HepG2 (cell line): ENCODE results near the gene KRTAP29-1. TPM values are rescaled to one million over a fixed set of nuclear protein-coding genes. Genes with fewer than 3 reads are reported as not detected.
"Not testable (repeated sequence)": the region's sequence is repeated elsewhere in the genome, so short reads cannot be mapped to it uniquely, and the experiment has no call there.

ENCODE experiments used
- ATAC-seq: fragments of 200-7000 bp; cut with Tn5 transposase; 3 replicates; pipeline ENCODE4 v1.9.1; 2020; ENCODE audit warnings: mild to moderate bottlenecking, moderate library complexity
- BruUV-seq: library from RNA; stranded (reverse); fragments of 400-500 nt; replicated peaks from 2 replicates; lab custom pipeline; 2021; lab: Mats Ljungman, UMichigan
- CTCF ChIA-PET: fragments of 300-600 bp; formaldehyde crosslinking; extraction: SDS; loops from one replicate; lab custom pipeline; 2021; ENCODE audit warnings: low total read pairs, inconsistent platforms, low intra/inter-chr PET ratio; lab: Yijun Ruan, JAX
- POLR2A ChIA-PET: fragments of 350-600 bp; sonication (Branson Sonifier 250); formaldehyde crosslinking; loops from one replicate; lab custom pipeline; 2020; ENCODE audit warnings: antibody characterized with exemption, inconsistent platforms; lab: Yijun Ruan, JAX
- DNase-seq: peaks from one replicate; pipeline ENCODE4 v3.0.0-alpha.2; 2015; ENCODE audit warnings: low spot score
- FAIRE-seq: peaks from 3 replicates; lab custom pipeline; 2011; peaks lifted over from hg19 to GRCh38; lab: Jason Lieb, UNC
- H2AFZ ChIP-seq: one replicate; pipeline ENCODE4 v1.6.1; 2011; ENCODE audit warnings: low read length, inconsistent platforms
- H3K27ac ChIP-seq: fragments of 300-600 bp; 3 replicates; pipeline ENCODE4 v1.8.0; 2011; ENCODE audit warnings: mixed run types, mild to moderate bottlenecking, mixed read lengths, low read length, inconsistent platforms; ENCODE audit not compliant: insufficient read depth; ENCODE audit errors: extremely low read length
- H3K27me3 ChIP-seq, 2 experiments: fragments of 200-600 bp in 1 of 2; 2 replicates in 1 of 2; 3 replicates in 1 of 2; pipeline versions ENCODE4 v1.6.0 to v1.8.0; 2011; ENCODE audit warnings: low read length in 2 of 2, mild to moderate bottlenecking in 2 of 2, moderate library complexity in 2 of 2, inconsistent platforms in 1 of 2; ENCODE audit not compliant: insufficient read depth in 2 of 2, control insufficient read depth in 1 of 2
- H3K36me3 ChIP-seq, 2 experiments: fragments of 200-600 bp in 1 of 2; replicated peaks in 1 of 2; 2 replicates in 1 of 2; 3 replicates in 1 of 2; pipeline versions ENCODE4 v1.5.1 to v1.8.0; 2011; ENCODE audit warnings: low read length in 2 of 2, inconsistent platforms in 1 of 2; ENCODE audit not compliant: insufficient read depth in 2 of 2, control insufficient read depth in 1 of 2
- H3K4me1 ChIP-seq: 2 replicates; pipeline ENCODE4 v1.5.1; 2012; ENCODE audit warnings: low read length, inconsistent platforms; ENCODE audit not compliant: insufficient read depth
- H3K4me2 ChIP-seq: 2 replicates; pipeline ENCODE4 v1.6.0; 2011; ENCODE audit warnings: low read depth, low read length, inconsistent platforms
- H3K4me3 ChIP-seq, 3 experiments: fragments of 200-600 bp in 1 of 3; sonication (generic), shearing (Covaris generic) in 1 of 3; replicated peaks in 1 of 3; 2 replicates each; pipeline ENCODE4 v1.5.1; 2011 to 2016; ENCODE audit warnings: low read length in 3 of 3, inconsistent platforms in 2 of 3, low read depth in 2 of 3, mild to moderate bottlenecking in 2 of 3, control low read depth in 1 of 3, mixed read lengths in 1 of 3; ENCODE audit not compliant: insufficient read depth in 1 of 3
- H3K79me2 ChIP-seq: one replicate; pipeline ENCODE4 v1.6.1; 2011; ENCODE audit warnings: low read length, inconsistent platforms; ENCODE audit not compliant: insufficient read depth
- H3K9ac ChIP-seq: 2 replicates; pipeline ENCODE4 v1.6.0; 2011; ENCODE audit warnings: mild to moderate bottlenecking, low read depth, low read length, inconsistent platforms; ENCODE audit not compliant: insufficient read depth
- H3K9me3 ChIP-seq: 2 replicates; pipeline ENCODE4 v1.5.1; 2012; ENCODE audit warnings: mild to moderate bottlenecking, low read length
- H4K20me1 ChIP-seq: 2 replicates; pipeline ENCODE4 v1.6.0; 2011; ENCODE audit warnings: inconsistent platforms, mild to moderate bottlenecking, low read length, moderate library complexity; ENCODE audit not compliant: insufficient read depth
- AGO2 ChIP-seq: fragments of 200-400 bp; formaldehyde crosslinking; optimal IDR thresholded peaks from 2 replicates; pipeline ENCODE3; 2017; ENCODE audit warnings: mild to moderate bottlenecking, low read depth, low read length, moderate library complexity
- AKAP8 ChIP-seq: sonication (generic); formaldehyde crosslinking; IDR thresholded peaks from 2 replicates; pipeline ENCODE4 v1.5.1; 2020; ENCODE audit warnings: mild to moderate bottlenecking, missing genetic modification reagents
- GABPA ChIP-seq, 2 experiments: IDR thresholded peaks; 2 replicates each; pipeline ENCODE4 v1.6.1; 2011 to 2016; ENCODE audit warnings: low read depth in 2 of 2, low read length in 1 of 2, missing biosample characterization in 1 of 2, missing genetic modification characterization in 1 of 2
- HMG20A ChIP-seq: IDR thresholded peaks from 2 replicates; pipeline ENCODE4 v1.6.1; 2016; ENCODE audit warnings: borderline replicate concordance
- NAIF1 ChIP-seq: sonication (generic); formaldehyde crosslinking; IDR thresholded peaks from 2 replicates; pipeline ENCODE4 v1.5.0; 2020; ENCODE audit warnings: mild to moderate bottlenecking, missing genetic modification reagents, borderline replicate concordance
- NKX3-1 ChIP-seq: sonication (generic); formaldehyde crosslinking; IDR thresholded peaks from 2 replicates; pipeline ENCODE4 v1.5.0; 2020; ENCODE audit warnings: missing genetic modification reagents
- SATB2 ChIP-seq: sonication (generic); formaldehyde crosslinking; IDR thresholded peaks from 2 replicates; pipeline ENCODE4 v1.5.0; 2020; ENCODE audit warnings: missing genetic modification reagents
- ZFP41 ChIP-seq: sonication (generic); formaldehyde crosslinking; IDR thresholded peaks from 2 replicates; pipeline ENCODE4 v1.4.0; 2020; ENCODE audit warnings: mild to moderate bottlenecking, missing genetic modification reagents, borderline replicate concordance
- ZNF251 ChIP-seq: sonication (generic); formaldehyde crosslinking; IDR thresholded peaks from 2 replicates; pipeline ENCODE4 v1.9.0; 2021; ENCODE audit warnings: mild to moderate bottlenecking, missing genetic modification reagents
- ZNF597 ChIP-seq: sonication (generic); formaldehyde crosslinking; IDR thresholded peaks from 2 replicates; pipeline ENCODE4 v1.5.0; 2020; ENCODE audit warnings: missing genetic modification reagents
- ZNF7 ChIP-seq: IDR thresholded peaks from 2 replicates; pipeline ENCODE4 v1.6.1; 2016; ENCODE audit warnings: missing biosample characterization, missing genetic modification reagents
- WGBS: methylation state at CpG from one replicate; pipeline ENCODE4 v1.1.6; 2017; ENCODE audit warnings: low lambda C conversion rate; 5-methylcytosine and 5-hydroxymethylcytosine counted together
- in situ Hi-C: cut with HindIII; loops from 2 replicates; pipeline ENCODE4 v1.10.0; 2017; ENCODE audit warnings: low pct_unique_long_range_greater_than_20kb; ENCODE audit not compliant: extremely low pct_ligation_motif_present
- intact Hi-C: fragments of 100-400 bp; cut with micrococcal nuclease; formaldehyde crosslinking; loops from one replicate; pipeline ENCODE4 v1.10.0; 2022; ENCODE audit not compliant: unreplicated experiment
- polyA plus RNA-seq, 8 experiments: library from polyadenylated mRNA; depleted of rRNA in 3 of 8; stranded (reverse) in 7 of 8; unstranded in 1 of 8; fragments of >200 nt; fragmentation: Illumina TruSeq in 4 of 8; extraction: Trizol in 4 of 8; gene quantifications; 2 replicates each; pipeline versions ENCODE4 v1.2.1 to v1.2.3, GENCODE V29; 2011 to 2016; ENCODE audit warnings: low read depth in 4 of 8, missing spikeins in 1 of 8, mixed read lengths in 1 of 8; ENCODE audit not compliant: insufficient read depth in 1 of 8
- total RNA-seq, 5 experiments: library from RNA; depleted of rRNA; stranded (reverse); fragments of >200 nt; fragmentation: Illumina TruSeq; extraction: Trizol; gene quantifications; 2 replicates each; pipeline ENCODE4 v1.2.3, GENCODE V29; 2016; ENCODE audit warnings: low read depth in 1 of 5
- TF ChIP-seq, protein P1 (sequence below): sonication (generic); formaldehyde crosslinking; IDR thresholded peaks from 2 replicates; pipeline ENCODE4 v1.8.1; 2023; ENCODE audit warnings: mild to moderate bottlenecking, missing genetic modification reagents, borderline replicate concordance
- TF ChIP-seq, protein P2 (sequence below): IDR thresholded peaks from 2 replicates; pipeline ENCODE4 v1.6.1; 2016; ENCODE audit warnings: missing genetic modification reagents, missing compliant biosample characterization

KRTAP29-1 gene
- total and polyA plus RNA-seq, 2 of the 13 experiments (the other 11 are each of a cell fraction or from before 2014, with no cell fraction given): not detected

DNA sequence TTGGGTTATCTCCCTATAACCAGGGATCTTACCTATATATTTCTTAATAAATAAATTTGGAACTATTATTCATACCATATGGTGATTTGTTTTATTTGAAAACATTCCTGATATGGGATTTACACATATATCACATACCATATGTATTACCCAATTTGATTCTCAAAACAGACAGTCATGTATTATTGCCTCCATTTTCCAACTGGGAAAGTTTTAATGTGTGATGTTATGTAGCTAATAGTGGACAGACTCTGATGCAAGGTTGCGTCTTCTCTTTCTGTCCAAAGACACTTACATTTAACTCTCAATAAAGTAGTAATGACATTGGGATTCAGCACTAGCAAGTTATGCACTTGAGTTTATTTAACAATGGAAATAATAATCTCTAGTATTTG lies 46.4 kb downstream of the KRTAP29-1 start:
- Histone ChIP-seq H3K9me3 (no peaks in the 10 kb centered on the region), H3K4me2 (no peak overlapping the region), H3K79me2 (no peaks in the 10 kb centered on the region), H3K36me3 (no peaks in the 10 kb centered on the region), H3K27me3 (peaks cover 0 to 8% of the 10 kb centered on the region in 2 experiments; a peak in 2 of 5 replicates), H3K4me1 (no peaks in the 10 kb centered on the region), H2AFZ (no peak overlapping the region), H3K4me3 (no peak overlapping the region), H3K27ac (no peak overlapping the region), H3K9ac (no peak overlapping the region), H4K20me1 (no peaks in the 10 kb centered on the region)
- ChIA-PET POLR2A (no interaction called here), CTCF (no interaction called here)
- no TSS peak for BruUV-seq
- DNase-seq: no peak
- 64% methylated on average over 1 of the region's 1 CpG for WGBS
- no peak for ATAC-seq
- intact Hi-C loops: no loop called here
- no peak for FAIRE-seq
- TF ChIP-seq AKAP8 (CRISPR knock-in tag) (no peak), NAIF1 (CRISPR knock-in tag) (no peak), NKX3-1 (no peak), SATB2 (CRISPR knock-in tag) (no peak), ZFP41 (no peak), HMG20A (CRISPR knock-in tag) (no peak), AGO2 (no peak), ZNF7 (CRISPR knock-in tag) (no peak), GABPA (IDR thresholded peaks at IDR 0.05; ENCODE audit: low read depth, low read length) (no peak), GABPA (CRISPR knock-in tag; IDR thresholded peaks at IDR 0.05; ENCODE audit: low read depth) (no peak), ZNF251 (CRISPR knock-in tag) (no peak), ZNF597 (CRISPR knock-in tag) (no peak)
- TF ChIP-seq, protein P1, sequence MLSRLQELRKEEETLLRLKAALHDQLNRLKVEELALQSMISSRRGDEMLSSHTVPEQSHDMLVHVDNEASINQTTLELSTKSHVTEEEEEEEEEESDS (CRISPR knock-in tag): no peak
- TF ChIP-seq, protein P2, sequence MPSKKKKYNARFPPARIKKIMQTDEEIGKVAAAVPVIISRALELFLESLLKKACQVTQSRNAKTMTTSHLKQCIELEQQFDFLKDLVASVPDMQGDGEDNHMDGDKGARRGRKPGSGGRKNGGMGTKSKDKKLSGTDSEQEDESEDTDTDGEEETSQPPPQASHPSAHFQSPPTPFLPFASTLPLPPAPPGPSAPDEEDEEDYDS (CRISPR knock-in tag): no peak
- in situ Hi-C loops: no loop called here

DNA sequence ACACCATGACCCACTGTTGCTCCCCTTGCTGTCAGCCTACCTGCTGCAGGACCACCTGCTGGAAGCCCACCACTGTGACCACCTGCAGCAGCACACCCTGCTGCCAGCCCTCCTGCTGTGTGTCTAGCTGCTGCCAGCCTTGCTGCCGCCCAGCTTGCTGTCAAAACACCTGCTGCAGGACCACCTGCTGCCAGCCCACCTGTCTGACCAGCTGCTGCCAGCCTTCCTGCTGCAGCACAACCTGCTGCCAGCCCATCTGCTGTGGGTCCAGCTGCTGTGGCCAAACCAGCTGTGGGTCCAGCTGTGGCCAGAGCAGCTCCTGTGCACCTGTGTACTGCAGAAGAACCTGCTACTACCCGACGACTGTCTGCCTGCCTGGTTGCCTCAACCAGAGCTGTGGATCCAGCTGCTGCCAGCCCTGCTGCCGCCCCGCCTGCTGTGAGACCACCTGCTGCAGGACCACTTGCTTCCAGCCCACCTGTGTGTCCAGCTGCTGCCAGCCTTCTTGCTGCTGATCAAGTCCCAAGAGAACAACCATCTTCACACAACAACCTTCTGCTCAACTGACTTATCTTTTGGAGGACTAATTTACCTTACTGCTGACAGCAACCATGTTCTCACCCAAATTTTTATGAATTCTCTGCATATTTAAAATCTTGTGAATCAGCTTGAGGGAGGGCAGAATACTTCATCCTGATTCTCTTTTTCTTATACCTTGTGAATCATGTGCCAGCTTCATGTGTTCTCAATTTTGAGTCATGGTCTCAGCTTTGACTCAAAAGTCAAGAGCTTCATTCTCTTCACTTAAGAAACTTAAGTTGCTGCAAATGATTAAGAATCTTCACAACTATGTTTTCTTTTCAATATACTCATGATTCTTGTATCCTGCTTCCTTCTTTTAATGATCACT lies 47.0 kb downstream of the KRTAP29-1 start, which contains the start of gene KRTAP9-9:
Gene KRTAP9-9 (plus strand): TSS at position 4 of the 910 bp plus-strand sequence.
- H2AFZ ChIP-seq, H3K9me3 ChIP-seq, POLR2A ChIA-PET, H4K20me1 ChIP-seq, H3K27ac ChIP-seq, H3K36me3 ChIP-seq, DNase-seq, H3K9ac ChIP-seq, ATAC-seq, BruUV-seq, H3K4me3 ChIP-seq, H3K27me3 ChIP-seq, H3K4me2 ChIP-seq, H3K79me2 ChIP-seq, intact Hi-C loops, in situ Hi-C loops, FAIRE-seq, H3K4me1 ChIP-seq, CTCF ChIA-PET: not testable (repeated sequence)
- 17% methylated on average over 4 of the region's 5 CpGs for WGBS
